Transverse colon (tissue), 4 donors: ENCODE measurements around the gene SPSB3. TPM values are rescaled to one million over a fixed set of nuclear protein-coding genes. Genes with fewer than 3 reads are reported as not detected.

Source experiments
- DNase-seq: peaks from one replicate; pipeline ENCODE4 v3.0.0-alpha.2; 2019
- H3K27ac ChIP-seq, 4 donors: fragments of 200-600 bp; sonication (generic); 2 replicates each; pipeline ENCODE4 v1.5.1; 2016 to 2018; ENCODE audit warnings: inconsistent platforms in 4 of 4
- H3K27me3 ChIP-seq: fragments of 200-600 bp; sonication (generic); 2 replicates; pipeline ENCODE4 v1.5.1; 2017; ENCODE audit warnings: inconsistent platforms
- H3K36me3 ChIP-seq, 4 donors: fragments of 200-600 bp; sonication (generic); 2 replicates each; pipeline ENCODE4 v1.5.1; 2017 to 2019; ENCODE audit warnings: inconsistent platforms in 4 of 4
- H3K4me1 ChIP-seq, 4 donors: fragments of 200-600 bp; sonication (generic); 2 replicates each; pipeline ENCODE4 v1.5.1; 2017 to 2020; ENCODE audit warnings: inconsistent platforms in 4 of 4
- H3K4me3 ChIP-seq, 4 donors: fragments of 200-600 bp; sonication (generic); 1 replicate in 1 of 4; 2 replicates in 3 of 4; pipeline versions ENCODE4 v1.5.1 to v1.6.1; 2017 to 2019; ENCODE audit warnings: inconsistent platforms in 4 of 4
- H3K9me3 ChIP-seq, 2 donors: fragments of 200-600 bp; sonication (generic); 2 replicates each; pipeline ENCODE4 v1.5.1; 2017 to 2019; ENCODE audit warnings: inconsistent platforms in 2 of 2
- CTCF ChIP-seq, 5 experiments: fragments of 200-600 bp in 3 of 5; fragments of 450-650 bp in 2 of 5; sonication (generic) in 3 of 5; IDR thresholded peaks; 1 replicate in 2 of 5; 2 replicates in 3 of 5; pipeline ENCODE4 v1.5.1; 2016 to 2017; ENCODE audit warnings: antibody characterized with exemption in 5 of 5, inconsistent platforms in 3 of 5, mild to moderate bottlenecking in 2 of 5, moderate library complexity in 1 of 5
- EP300 ChIP-seq: sonication (generic); formaldehyde crosslinking; IDR thresholded peaks from one replicate; pipeline ENCODE4 v1.6.1; 2017; ENCODE audit warnings: antibody characterized with exemption, low read depth
- POLR2A ChIP-seq: fragments of 450-650 bp; IDR thresholded peaks from one replicate; pipeline ENCODE4 v1.6.1; 2016; ENCODE audit warnings: antibody characterized with exemption, mild to moderate bottlenecking, moderate library complexity
- POLR2AphosphoS5 ChIP-seq, 3 donors: sonication (generic); formaldehyde crosslinking; IDR thresholded peaks; one replicate each; pipeline ENCODE4 v1.6.1; 2016; ENCODE audit warnings: antibody characterized with exemption in 3 of 3
- WGBS, 2 donors: methylation state at CpG; one replicate each; pipeline ENCODE4 v1.1.5; 2018; ENCODE audit warnings: low coverage in 1 of 2; 5-methylcytosine and 5-hydroxymethylcytosine counted together
- in situ Hi-C, 4 donors: fragments of 200-750 bp; cut with MboI; loops; one replicate each; pipeline versions ENCODE4 v1.15.0 to v1.15.1; 2017; ENCODE audit warnings: low sequenced_read_pairs in 3 of 4, low pct_ligation_motif_present in 1 of 4, low pct_unique_long_range_greater_than_20kb in 1 of 4
- intact Hi-C: fragments of 100-400 bp; cut with DNase I; formaldehyde crosslinking; loops from one replicate; pipeline ENCODE4 v1.15.1; 2023; ENCODE audit warnings: low total_unique reads
- total RNA-seq, 4 donors: library from RNA; depleted of rRNA; stranded (reverse); fragments of >200 nt; gene quantifications; one replicate each; pipeline ENCODE4 v1.1.0, GENCODE V29; 2016

The SPSB3 gene
- total RNA-seq, 4 donors from 2014 or later: 101 to 289 (median 125) TPM

GRCh38 chr16:1745900-1746692 lies 36.3 kb downstream of the SPSB3 start:
- in situ Hi-C loops: no loop called here
- DNase-seq: no peak
- Histone ChIP-seq H3K9me3 (no peaks in the 10 kb centered on the region), H3K36me3 (peaks cover 0 to 27% (median 4%) of the 10 kb centered on the region in 4 donors), H3K27me3 (no peaks in the 10 kb centered on the region), H3K4me3 (no peak overlapping the region), H3K4me1 (no peaks in the 10 kb centered on the region), H3K27ac (no peak overlapping the region)
- intact Hi-C loops: no loop called here
- no peak for TF ChIP-seq CTCF (IDR thresholded peaks at IDR 0.05)
- TF ChIP-seq EP300: no peak
- no peak for TF ChIP-seq POLR2A
- TF ChIP-seq POLR2AphosphoS5 (IDR thresholded peaks at IDR 0.05): no peak
- 92% methylated on average over 22 of the region's 29 CpGs; no CpG with 5 or more reads in 1 of the 2 donors for WGBS, 2 donors

- no peak overlapping the region for H3K4me3 ChIP-seq
- no peak overlapping the region for H3K27ac ChIP-seq
- H3K36me3 ChIP-seq: peaks cover 0 to 25% (median 4%) of the 10 kb centered on the region in 4 donors
- H3K27me3 ChIP-seq: no peaks in the 10 kb centered on the region
- WGBS, 2 donors: 88% methylated on average over 23 of the region's 25 CpGs; no CpG with 5 or more reads in 1 of the 2 donors
- in situ Hi-C loops (no loop called here), intact Hi-C loops (no loop called here)
- no peaks in the 10 kb centered on the region for H3K4me1 ChIP-seq
- DNase-seq: no peak
- no peaks in the 10 kb centered on the region for H3K9me3 ChIP-seq
- TF ChIP-seq CTCF (IDR thresholded peaks at IDR 0.05) (no peak), POLR2A (no peak), EP300 (no peak), POLR2AphosphoS5 (IDR thresholded peaks at IDR 0.05) (no peak)
Observed at GRCh38 chr16:1745181-1745899, 37.0 kb downstream of the SPSB3 start.

GRCh38 chr16:1744338-1744840 lies 38.0 kb downstream of the SPSB3 start:
- intact Hi-C loops: no loop called here

More at GRCh38 chr16:1744338-1744840, 38.0 kb downstream of the SPSB3 start:
- no peaks in the 10 kb centered on the region for H3K27me3 ChIP-seq
- H3K9me3 ChIP-seq: no peaks in the 10 kb centered on the region
- no peak overlapping the region for H3K27ac ChIP-seq
- 91 to 95% methylated on average over 9 to 24 of the region's 24 CpGs for WGBS, 2 donors
- in situ Hi-C loops: no loop called here
- H3K4me3 ChIP-seq: no peak overlapping the region
- H3K4me1 ChIP-seq: no peaks in the 10 kb centered on the region
- DNase-seq: no peak
- H3K36me3 ChIP-seq: peaks cover 0 to 17% (median 4%) of the 10 kb centered on the region in 4 donors
- TF ChIP-seq EP300: no peak
- TF ChIP-seq POLR2AphosphoS5 (IDR thresholded peaks at IDR 0.05): no peak
- TF ChIP-seq CTCF (IDR thresholded peaks at IDR 0.05): no peak
- no peak for TF ChIP-seq POLR2A
